Tibial nerve (tissue), 4 donors: ENCODE data around the gene APP. TPM values are rescaled to one million over a fixed set of nuclear protein-coding genes. Genes with fewer than 3 reads are reported as not detected.
A peak's percentile ranks its signal among the peaks of the same experiment; 100 is the strongest.

Source experiments
- DNase-seq, 2 donors: peaks; one replicate each; pipeline ENCODE4 v3.0.0-alpha.2; 2019; ENCODE audit warnings: low spot score in 2 of 2
- H3K27ac ChIP-seq, 4 donors: fragments of 200-600 bp; sonication (generic) in 3 of 4; one replicate each; pipeline ENCODE4 v1.5.1; 2017 to 2019; ENCODE audit warnings: mild to moderate bottlenecking in 1 of 4
- H3K27me3 ChIP-seq, 2 donors: fragments of 200-600 bp; sonication (generic) in 1 of 2; one replicate each; pipeline versions ENCODE4 v1.5.1 to v1.6.0; 2017 to 2019
- H3K36me3 ChIP-seq, 3 donors: fragments of 200-600 bp; sonication (generic); one replicate each; pipeline ENCODE4 v1.5.1; 2018 to 2019
- H3K4me1 ChIP-seq, 4 donors: fragments of 200-600 bp; sonication (generic) in 3 of 4; one replicate each; pipeline ENCODE4 v1.5.1; 2017 to 2019
- H3K4me3 ChIP-seq, 4 donors: fragments of 200-600 bp; sonication (generic) in 3 of 4; one replicate each; pipeline ENCODE4 v1.5.1; 2017 to 2019; ENCODE audit warnings: mild to moderate bottlenecking in 1 of 4, moderate library complexity in 1 of 4
- H3K9me3 ChIP-seq, 4 donors: fragments of 200-600 bp; sonication (generic) in 3 of 4; one replicate each; pipeline ENCODE4 v1.5.1; 2017 to 2019
- CTCF ChIP-seq, 5 experiments: fragments of 200-600 bp in 3 of 5; fragments of 450-650 bp in 2 of 5; sonication (generic) in 3 of 5; IDR thresholded peaks; one replicate each; pipeline ENCODE4 v1.5.1; 2016 to 2019; ENCODE audit warnings: antibody characterized with exemption in 5 of 5, mild to moderate bottlenecking in 3 of 5, moderate library complexity in 2 of 5
- EP300 ChIP-seq, 2 donors: sonication (generic); formaldehyde crosslinking; IDR thresholded peaks; one replicate each; pipeline ENCODE4 v1.6.1; 2017; ENCODE audit warnings: antibody characterized with exemption in 2 of 2, mild to moderate bottlenecking in 1 of 2
- POLR2A ChIP-seq, 2 donors: fragments of 450-650 bp; IDR thresholded peaks; one replicate each; pipeline ENCODE4 v1.6.1; 2017; ENCODE audit warnings: antibody characterized with exemption in 2 of 2, mild to moderate bottlenecking in 2 of 2, moderate library complexity in 2 of 2
- WGBS, 2 donors: methylation state at CpG; one replicate each; pipeline ENCODE4 v1.1.5; 2018; 5-methylcytosine and 5-hydroxymethylcytosine counted together
- total RNA-seq, 4 donors: library from RNA; depleted of rRNA; stranded (reverse); fragments of >200 nt; gene quantifications; one replicate each; pipeline ENCODE4 v1.1.0, GENCODE V29; 2016

APP gene
- total RNA-seq, 4 donors from 2014 or later: 271 to 327 (median 293) TPM

- DNase-seq: no peak
- TF ChIP-seq CTCF (IDR thresholded peaks at IDR 0.05) (no peak), POLR2A (IDR thresholded peaks at IDR 0.05) (no peak), EP300 (IDR thresholded peaks at IDR 0.05) (no peak)
- Histone ChIP-seq H3K27me3 (no peaks in the 10 kb centered on the region), H3K36me3 (no peaks in the 10 kb centered on the region), H3K4me1 (peaks cover 0 to 25% (median 14%) of the 10 kb centered on the region in 4 donors), H3K9me3 (no peaks in the 10 kb centered on the region), H3K4me3 (peak overlapping the region; percentile 25 to 99 (median 82)), H3K27ac (peak overlapping the region in 3 of 4 donors; percentile 84 to 95 (median 88))
- 58 to 60% methylated on average over 17 of the region's 17 CpGs for WGBS, 2 donors
Observed at GRCh38 chr21:26171258-26172100, 909 bp upstream of the APP start.

GRCh38 chr21:26169611-26170470 is 729 bp downstream of the APP start:
- no peak for TF ChIP-seq POLR2A (IDR thresholded peaks at IDR 0.05)
- TF ChIP-seq EP300 (IDR thresholded peaks at IDR 0.05): peak in 1 of 2 donors; percentile 62
- TF ChIP-seq CTCF (IDR thresholded peaks at IDR 0.05): no peak
- H3K9me3 ChIP-seq: no peaks in the 10 kb centered on the region
- no peaks in the 10 kb centered on the region for H3K27me3 ChIP-seq
- peak overlapping the region; percentile 84 to 95 (median 90) for H3K27ac ChIP-seq
- peak; percentile 15 to 51 for DNase-seq
- H3K36me3 ChIP-seq: no peaks in the 10 kb centered on the region
- H3K4me1 ChIP-seq: peaks cover 0 to 40% (median 14%) of the 10 kb centered on the region in 4 donors
- WGBS, 2 donors: 0 to 1% methylated on average over 70 to 73 of the region's 80 CpGs
- peak overlapping the region; percentile 72 to 99 (median 82) for H3K4me3 ChIP-seq

GRCh38 chr21:26169061-26169610 is 1.4 kb downstream of the APP start:
- TF ChIP-seq EP300 (IDR thresholded peaks at IDR 0.05): peak in 1 of 2 donors; percentile 41
- TF ChIP-seq POLR2A (IDR thresholded peaks at IDR 0.05): no peak
- TF ChIP-seq CTCF (IDR thresholded peaks at IDR 0.05): peak; percentile 14 to 54 (median 23)
- H3K4me1 ChIP-seq: peaks cover 0 to 44% (median 14%) of the 10 kb centered on the region in 4 donors
- H3K9me3 ChIP-seq: no peaks in the 10 kb centered on the region
- peak in 1 of 2 donors; percentile 39 for DNase-seq
- no peaks in the 10 kb centered on the region for H3K27me3 ChIP-seq
- H3K36me3 ChIP-seq: no peaks in the 10 kb centered on the region
- peak overlapping the region; percentile 72 to 99 (median 82) for H3K4me3 ChIP-seq
- peak overlapping the region; percentile 84 to 95 (median 90) for H3K27ac ChIP-seq
- 0 to 1% methylated on average over 18 of the region's 18 CpGs for WGBS, 2 donors

GRCh38 chr21:26168371-26168770 is 2.2 kb downstream of the APP start:
- peak overlapping the region in 2 of 4 donors; percentile 73 to 90 for H3K4me3 ChIP-seq
- H3K27ac ChIP-seq: peak overlapping the region in 3 of 4 donors; percentile 84 to 95 (median 92)
- H3K36me3 ChIP-seq: no peaks in the 10 kb centered on the region
- no peaks in the 10 kb centered on the region for H3K27me3 ChIP-seq
- no peak for DNase-seq
- WGBS, 2 donors: 36 to 37% methylated on average over 4 of the region's 4 CpGs
- peaks cover 0 to 49% (median 14%) of the 10 kb centered on the region in 4 donors for H3K4me1 ChIP-seq
- TF ChIP-seq CTCF (IDR thresholded peaks at IDR 0.05) (no peak), EP300 (IDR thresholded peaks at IDR 0.05) (no peak), POLR2A (IDR thresholded peaks at IDR 0.05) (no peak)
- H3K9me3 ChIP-seq: no peaks in the 10 kb centered on the region
